ENCODE measurements around the gene ABCF2. TPM values are rescaled to one million over a fixed set of nuclear protein-coding genes. Genes with fewer than 3 reads are reported as not detected.

The ABCF2 gene
- polyA plus RNA-seq, 1 donor (not counting 4 experiments of a cell fraction or from before 2014, with no cell fraction given), result 33.3 TPM

GRCh38 chr7:151251328-151251688 is 24.3 kb upstream of the ABCF2 start:
- H2AFZ ChIP-seq (ENCODE audit: control insufficient read depth, low read length), result peak overlapping the region; percentile 42
- H4K20me1 ChIP-seq (ENCODE audit: control insufficient read depth, extremely low read depth, insufficient read depth, low read length), result no peaks in the 10 kb centered on the region
- H3K4me1 ChIP-seq (ENCODE audit: control insufficient read depth, extremely low read depth, insufficient read depth, low read length), result peaks cover 14% of the 10 kb centered on the region
- dilution Hi-C loops (cut with MboI; ENCODE audit: extremely low pct_ligation_motif_present, low sequenced_read_pairs), result no loop called here
- H3K4me3 ChIP-seq (ENCODE audit: control insufficient read depth in 2 of 3, extremely low read depth in 1 of 3, insufficient read depth in 2 of 3, low read depth in 1 of 3, low read length in 3 of 3), result peak overlapping the region in 2 of 3 experiments; percentile 22 to 27
- H3K27me3 ChIP-seq (ENCODE audit: control insufficient read depth, extremely low read depth, insufficient read depth, low read length), result peaks cover 37% of the 10 kb centered on the region
- no peaks in the 10 kb centered on the region for H3K36me3 ChIP-seq (ENCODE audit: control insufficient read depth in 2 of 2, extremely low read depth in 1 of 2, insufficient read depth in 2 of 2, low read length in 2 of 2)
- H3K4me2 ChIP-seq (ENCODE audit: control insufficient read depth, extremely low read depth, insufficient read depth, low read depth, low read length), result peak overlapping the region; percentile 51
- no peaks in the 10 kb centered on the region for H3K9me3 ChIP-seq (ENCODE audit: control insufficient read depth, low read depth, low read length)
- DNase-seq (ENCODE audit: low read depth, low spot score) (no peak), FAIRE-seq (no peak)
- TF ChIP-seq EZH2 (IDR thresholded peaks at IDR 0.05; ENCODE audit: low read length), result no peak
- TF ChIP-seq CTCF (optimal IDR thresholded peaks at IDR 0.05 in 1 of 3, IDR thresholded peaks at IDR 0.05 in 1 of 3, conservative IDR thresholded peaks at IDR 0.05 in 1 of 3; ENCODE audit: extremely low read depth in 1 of 3, insufficient read depth in 2 of 3, low read length in 3 of 3), result no peak
- H3K9me1 ChIP-seq (ENCODE audit: control insufficient read depth, extremely low read depth, insufficient read depth, low read length), result no peaks in the 10 kb centered on the region
- no peak overlapping the region for H3K27ac ChIP-seq (ENCODE audit: control insufficient read depth, insufficient read depth, low read length)
- H3K79me2 ChIP-seq (ENCODE audit: control insufficient read depth, insufficient read depth, low read length), result no peaks in the 10 kb centered on the region
- no peak overlapping the region for H3K9ac ChIP-seq (ENCODE audit: control insufficient read depth, extremely low read depth, insufficient read depth, low read length)

- dilution Hi-C loops (cut with MboI; ENCODE audit: extremely low pct_ligation_motif_present, low sequenced_read_pairs), result no loop called here
- no peak for TF ChIP-seq EZH2 (IDR thresholded peaks at IDR 0.05; ENCODE audit: low read length)
- TF ChIP-seq CTCF (optimal IDR thresholded peaks at IDR 0.05 in 1 of 3, IDR thresholded peaks at IDR 0.05 in 1 of 3, conservative IDR thresholded peaks at IDR 0.05 in 1 of 3; ENCODE audit: extremely low read depth in 1 of 3, insufficient read depth in 2 of 3, low read length in 3 of 3), result no peak
- no peak overlapping the region for H3K4me3 ChIP-seq (ENCODE audit: control insufficient read depth in 2 of 3, extremely low read depth in 1 of 3, insufficient read depth in 2 of 3, low read depth in 1 of 3, low read length in 3 of 3)
- H3K9me3 ChIP-seq (ENCODE audit: control insufficient read depth, low read depth, low read length), result no peaks in the 10 kb centered on the region
- no peak overlapping the region for H3K27ac ChIP-seq (ENCODE audit: control insufficient read depth, insufficient read depth, low read length)
- no peak overlapping the region for H2AFZ ChIP-seq (ENCODE audit: control insufficient read depth, low read length)
- H4K20me1 ChIP-seq (ENCODE audit: control insufficient read depth, extremely low read depth, insufficient read depth, low read length), result no peaks in the 10 kb centered on the region
- peaks cover 14% of the 10 kb centered on the region for H3K4me1 ChIP-seq (ENCODE audit: control insufficient read depth, extremely low read depth, insufficient read depth, low read length)
- peaks cover 42% of the 10 kb centered on the region for H3K27me3 ChIP-seq (ENCODE audit: control insufficient read depth, extremely low read depth, insufficient read depth, low read length)
- H3K36me3 ChIP-seq (ENCODE audit: control insufficient read depth in 2 of 2, extremely low read depth in 1 of 2, insufficient read depth in 2 of 2, low read length in 2 of 2), result no peaks in the 10 kb centered on the region
- no peak overlapping the region for H3K4me2 ChIP-seq (ENCODE audit: control insufficient read depth, extremely low read depth, insufficient read depth, low read depth, low read length)
- H3K79me2 ChIP-seq (ENCODE audit: control insufficient read depth, insufficient read depth, low read length), result no peaks in the 10 kb centered on the region
- no peak overlapping the region for H3K9ac ChIP-seq (ENCODE audit: control insufficient read depth, extremely low read depth, insufficient read depth, low read length)
- no peaks in the 10 kb centered on the region for H3K9me1 ChIP-seq (ENCODE audit: control insufficient read depth, extremely low read depth, insufficient read depth, low read length)
- FAIRE-seq (no peak), DNase-seq (ENCODE audit: low read depth, low spot score) (no peak)
These were observed 23.5 kb upstream of the ABCF2 start for GRCh38 chr7:151250181-151251132.

Measured in keratinocyte (primary cell).